Posterior cingulate gyrus (tissue), 11 donors: ENCODE results near the gene HPRT1.

Source experiments
- DNase-seq, 10 donors: peaks; one replicate each; pipeline versions ENCODE4 v3.0.0 to v3.0.0-alpha.2; 2020 to 2021; ENCODE audit warnings: mixed read lengths in 3 of 10
- intact Hi-C: fragments of 100-400 bp; cut with DNase I; formaldehyde crosslinking; loops from one replicate; pipeline ENCODE4 v1.15.1; 2023

Gene HPRT1

DNA sequence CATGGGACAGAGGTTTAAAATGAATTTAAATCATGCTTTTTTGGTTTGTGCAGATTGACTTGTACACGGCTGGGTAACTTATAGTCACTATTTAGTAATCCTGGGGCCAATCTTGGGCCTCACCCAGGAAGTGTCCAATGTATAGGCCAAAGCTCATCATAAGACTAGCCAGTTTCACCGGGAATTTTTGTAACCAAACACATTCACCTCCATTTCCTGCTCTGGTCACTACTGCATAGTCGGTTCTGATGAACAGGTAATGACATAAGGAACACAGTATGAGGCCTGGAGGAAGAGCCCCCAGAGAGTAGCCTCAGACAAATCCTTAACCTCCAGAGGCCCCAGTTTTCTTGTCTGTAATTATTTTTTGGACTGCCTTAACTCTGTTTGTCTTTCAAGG is 81.9 kb downstream of the HPRT1 start:
- DNase-seq = no peak
- intact Hi-C loops = no loop called here

DNA sequence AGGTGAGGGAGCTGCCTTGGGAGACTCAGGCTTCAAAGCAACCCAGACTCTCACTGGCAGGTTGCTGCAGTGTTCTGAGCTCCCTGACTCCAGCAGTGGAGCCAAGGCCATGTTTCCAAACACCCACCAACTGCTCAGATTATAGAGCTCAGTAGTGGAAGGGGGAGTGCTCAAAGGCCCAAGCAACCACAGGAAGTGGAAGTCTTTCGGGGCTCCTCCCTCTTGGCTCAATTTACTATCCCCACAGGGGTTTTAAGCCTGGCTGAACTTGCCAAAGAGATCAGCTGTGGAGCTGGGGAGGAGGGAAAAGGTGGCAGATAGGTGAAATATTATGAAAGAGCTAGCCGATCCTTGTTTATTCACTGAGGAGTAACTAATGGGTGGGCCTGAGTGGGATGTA is 82.5 kb downstream of the HPRT1 start:
- intact Hi-C loops = no loop called here
- DNase-seq = no peak

DNA sequence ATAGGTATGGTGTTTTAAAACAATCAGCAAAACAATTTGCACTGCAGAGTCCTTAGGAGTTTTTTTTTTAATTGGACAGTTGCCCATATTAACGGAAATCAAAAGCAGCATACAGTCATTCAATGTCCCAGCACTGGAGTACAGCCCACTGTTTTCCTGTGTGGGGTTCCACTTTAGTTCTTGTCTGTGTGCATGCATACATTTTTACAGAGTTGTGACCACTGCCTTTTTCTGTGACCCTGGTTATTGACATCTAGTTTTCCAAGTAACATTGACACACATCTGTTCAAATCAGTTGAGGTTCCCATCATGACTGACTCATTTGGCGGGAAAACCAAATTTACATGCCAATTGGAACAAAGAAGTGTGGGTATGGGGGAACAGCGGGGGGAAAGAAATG is 83.3 kb downstream of the HPRT1 start:
- intact Hi-C loops = no loop called here
- no peak for DNase-seq

DNA sequence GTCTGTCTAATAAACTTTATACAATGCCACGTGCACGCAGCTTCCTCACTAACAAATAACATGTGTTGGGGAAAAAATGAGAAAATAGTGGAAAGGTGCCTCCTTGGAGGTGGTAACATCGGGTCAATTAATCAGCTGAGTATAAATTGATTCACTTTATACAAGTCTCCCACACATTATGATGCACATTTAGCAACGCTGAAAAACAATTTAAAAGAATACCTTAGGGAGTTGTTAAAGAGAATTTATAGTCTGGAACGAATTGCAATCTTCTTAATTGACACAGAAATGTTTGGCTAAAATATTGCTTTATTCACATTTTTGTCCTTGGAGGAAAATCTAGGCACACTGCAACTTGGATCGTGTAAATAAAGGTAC is 84.2 kb downstream of the HPRT1 start:
- intact Hi-C loops = no loop called here
- DNase-seq = no peak

DNA sequence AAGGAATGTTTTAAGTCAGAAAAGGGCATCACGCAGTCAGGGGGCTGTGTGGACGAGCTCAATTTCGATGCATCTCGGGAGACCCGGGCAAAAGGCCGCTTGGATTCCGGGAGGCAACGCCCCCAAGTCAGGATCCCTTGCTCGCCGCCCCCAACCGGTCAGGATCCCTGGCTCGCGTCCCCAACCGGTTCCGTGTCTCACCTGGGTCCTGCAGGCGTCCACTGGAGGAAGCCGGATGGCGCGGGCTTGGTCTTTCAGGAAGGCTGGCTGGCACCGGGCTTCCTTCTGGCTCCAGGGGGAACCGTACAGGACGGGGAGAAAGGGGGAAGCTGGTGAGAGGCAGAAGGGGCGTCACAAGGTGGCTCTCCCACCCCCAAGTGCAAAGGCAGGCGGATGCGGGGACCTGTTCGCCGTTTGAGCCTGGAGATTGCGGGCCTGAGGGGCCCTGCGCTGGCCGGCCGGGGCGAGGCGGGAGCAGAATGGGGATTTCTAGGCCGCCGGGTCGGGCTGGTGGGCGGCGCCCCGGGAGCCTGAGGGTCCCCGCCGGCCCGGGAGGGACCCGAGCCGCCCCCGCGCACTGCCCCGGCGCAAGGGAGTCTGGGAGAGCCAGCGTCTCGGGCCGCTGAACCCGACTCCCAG is 84.7 kb downstream of the HPRT1 start:
- intact Hi-C loops = no loop called here
- peak in 1 of 10 donors; percentile 79 for DNase-seq

DNA sequence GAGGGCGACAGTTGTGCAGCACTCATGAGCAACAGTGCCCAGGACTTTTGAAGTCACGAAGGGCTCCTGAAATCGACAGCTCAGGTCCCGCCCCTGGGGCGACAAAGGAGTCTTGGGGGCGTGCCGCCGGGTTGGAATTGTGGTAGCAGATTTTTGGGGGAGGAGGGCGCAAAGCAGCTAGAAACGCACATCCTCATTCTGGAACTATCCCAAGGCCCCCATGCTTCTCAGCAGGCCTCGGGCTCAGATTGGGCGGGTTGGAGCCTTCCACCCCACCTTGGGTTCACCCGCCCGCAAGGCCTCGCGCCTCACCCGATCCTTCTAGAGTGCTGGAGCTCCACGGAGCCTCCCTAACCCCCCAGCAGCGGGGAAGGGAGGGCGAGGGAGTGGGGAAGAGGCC is 85.5 kb downstream of the HPRT1 start:
- intact Hi-C loops = no loop called here
- DNase-seq = no peak

DNA sequence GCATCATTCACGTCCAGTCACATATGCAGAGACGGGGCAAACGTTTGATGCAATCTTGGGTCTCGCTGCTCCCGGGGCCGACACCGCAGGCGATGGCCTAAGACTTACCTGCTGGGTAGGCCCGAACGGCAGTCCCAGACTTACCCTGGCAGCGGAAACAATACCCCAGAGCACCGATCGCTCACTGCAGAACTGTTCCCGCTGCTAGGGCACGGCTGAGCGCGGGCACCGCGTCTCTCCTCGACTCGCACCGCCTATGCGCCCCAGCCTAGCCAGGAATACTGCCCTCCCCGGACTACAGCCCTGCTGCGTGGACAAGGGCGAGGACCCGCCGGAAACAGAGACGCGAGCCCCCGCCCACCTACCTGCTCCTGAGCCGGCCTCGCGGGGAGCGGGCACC is 86.2 kb downstream of the HPRT1 start:
- intact Hi-C loops = no loop called here
- DNase-seq = peak in 1 of 10 donors; percentile 50

DNA sequence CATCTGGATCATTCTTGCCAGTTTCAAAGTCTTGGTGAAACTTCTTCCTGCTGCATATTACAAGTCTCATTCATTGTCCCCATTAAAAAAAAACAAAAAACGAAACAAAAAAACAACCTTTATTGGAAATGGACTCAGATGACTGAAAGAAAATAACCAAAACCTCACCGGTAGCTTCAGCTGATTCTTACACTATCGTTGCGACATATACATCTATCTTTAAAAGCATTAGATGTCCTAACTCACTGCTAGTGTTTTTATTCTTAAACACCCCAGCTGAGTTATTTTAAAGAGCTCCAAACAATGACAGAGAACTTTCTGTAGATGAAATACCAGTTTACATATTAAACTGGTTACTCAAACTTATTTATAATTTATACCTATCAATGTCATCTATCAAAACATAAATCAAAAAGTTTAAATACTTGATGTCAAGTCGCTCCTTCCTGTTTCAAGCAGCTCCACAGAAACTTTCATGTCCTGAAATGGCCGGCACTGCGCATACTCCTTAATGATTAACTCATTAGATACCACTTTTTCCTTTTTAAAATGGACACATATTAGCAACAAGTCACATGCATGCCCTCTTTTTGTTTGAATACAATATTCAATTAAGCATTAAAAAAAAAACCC is 87.2 kb downstream of the HPRT1 start:
- DNase-seq = no peak
- intact Hi-C loops = no loop called here

DNA sequence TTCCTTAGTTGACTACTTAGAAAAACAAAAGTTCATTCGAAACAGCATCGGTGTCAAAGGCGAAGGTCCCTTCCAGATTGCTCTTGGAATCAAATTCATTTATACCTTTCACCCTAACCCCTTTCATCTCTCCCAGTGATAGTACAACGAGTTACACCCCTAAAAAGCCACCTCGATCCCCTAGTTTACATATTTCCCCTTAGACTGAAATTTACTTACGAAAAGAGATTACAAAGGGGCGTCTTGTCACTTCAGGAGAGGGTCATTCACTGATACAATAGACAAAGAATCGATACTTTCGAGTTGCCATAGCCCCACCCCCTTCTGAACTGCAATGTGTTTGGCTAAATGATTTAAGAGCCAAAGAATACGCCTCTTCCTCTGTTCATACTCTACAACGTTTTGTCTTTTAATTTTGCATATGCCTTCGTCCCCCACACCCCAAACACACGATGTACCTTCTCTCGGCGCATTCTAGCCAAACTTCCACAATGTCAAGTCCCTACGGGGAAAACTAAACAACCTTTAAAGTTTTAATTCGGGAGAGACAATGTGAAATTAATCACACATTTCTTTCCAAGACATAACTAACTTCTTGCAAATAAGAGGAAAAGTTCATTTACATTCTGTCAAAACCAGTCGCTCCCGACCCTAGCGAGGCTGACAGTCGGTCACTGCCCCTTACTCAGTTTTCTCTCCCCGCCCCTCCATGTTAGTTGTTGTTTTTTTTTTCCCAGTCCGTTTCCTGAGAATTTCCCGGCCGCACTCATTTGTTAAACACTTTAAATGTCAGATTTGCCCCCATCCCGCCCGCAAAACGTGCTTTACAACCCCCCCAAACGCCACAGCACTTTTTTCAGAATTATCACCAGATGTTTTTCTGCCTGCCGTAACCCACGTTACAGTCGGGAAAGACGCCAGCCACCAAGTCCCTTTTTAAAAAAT is 88.6 kb downstream of the HPRT1 start:
- intact Hi-C loops = no loop called here
- no peak for DNase-seq
